H9 (cell line): ENCODE measurements around the gene FXYD2. TPM values are rescaled to one million over a fixed set of nuclear protein-coding genes. Genes with fewer than 3 reads are reported as not detected.

Source experiments
- DNase-seq: peaks from one replicate; pipeline ENCODE4 v3.0.0-alpha.2; 2017
- H2AFZ ChIP-seq: one replicate; pipeline ENCODE4 v1.6.1; 2013; ENCODE audit warnings: mild to moderate bottlenecking, low read length, control low read depth, moderate library complexity
- H2AK5ac ChIP-seq: 2 replicates; pipeline ENCODE4 v1.6.1; 2013; ENCODE audit warnings: low read length, control low read depth, mixed read lengths; ENCODE audit not compliant: insufficient read length
- H2BK120ac ChIP-seq: one replicate; pipeline ENCODE4 v1.6.1; 2013; ENCODE audit warnings: low read depth, mild to moderate bottlenecking, low read length, control low read depth, inconsistent platforms; ENCODE audit not compliant: poor library complexity, severe bottlenecking
- H2BK12ac ChIP-seq: 2 replicates; pipeline ENCODE4 v1.6.1; 2013; ENCODE audit warnings: low read length, control low read depth, mixed read lengths, low read depth; ENCODE audit not compliant: insufficient read length
- H2BK15ac ChIP-seq: 2 replicates; pipeline ENCODE4 v1.6.1; 2013; ENCODE audit warnings: low read depth, low read length, control low read depth
- H2BK20ac ChIP-seq: one replicate; pipeline ENCODE4 v1.6.1; 2013; ENCODE audit warnings: low read depth, mild to moderate bottlenecking, low read length, control low read depth, inconsistent platforms; ENCODE audit not compliant: poor library complexity, severe bottlenecking
- H2BK5ac ChIP-seq: 2 replicates; pipeline ENCODE4 v1.6.1; 2013; ENCODE audit warnings: low read length, control low read depth, mixed read lengths; ENCODE audit not compliant: insufficient read length
- H3K14ac ChIP-seq: 2 replicates; pipeline ENCODE4 v1.6.1; 2013; ENCODE audit warnings: low read length, control low read depth; ENCODE audit not compliant: insufficient read depth
- H3K18ac ChIP-seq: 2 replicates; pipeline ENCODE4 v1.6.1; 2013; ENCODE audit warnings: low read depth, mild to moderate bottlenecking, mixed read lengths, low read length, control low read depth; ENCODE audit not compliant: insufficient read length
- H3K23ac ChIP-seq: 2 replicates; pipeline ENCODE4 v1.6.1; 2013; ENCODE audit warnings: low read length, control low read depth, mixed read lengths, low read depth; ENCODE audit not compliant: insufficient read length
- H3K23me2 ChIP-seq: 2 replicates; pipeline ENCODE4 v1.6.1; 2013; ENCODE audit warnings: low read depth, mild to moderate bottlenecking, mixed read lengths, low read length, control low read depth; ENCODE audit not compliant: insufficient read length, poor library complexity, severe bottlenecking
- H3K27ac ChIP-seq: 2 replicates; pipeline ENCODE4 v1.5.1; 2013; ENCODE audit warnings: low read length, control low read depth, mixed read lengths, low read depth; ENCODE audit not compliant: insufficient read length
- H3K27me3 ChIP-seq: 2 replicates; pipeline ENCODE4 v1.6.1; 2013; ENCODE audit warnings: low read length, control low read depth, inconsistent platforms; ENCODE audit not compliant: insufficient read depth
- H3K4ac ChIP-seq: 2 replicates; pipeline ENCODE4 v1.6.1; 2013; ENCODE audit warnings: low read depth, mild to moderate bottlenecking, control low read depth, inconsistent platforms, low read length, moderate library complexity
- H3K4me1 ChIP-seq: 2 replicates; pipeline ENCODE4 v1.6.1; 2013; ENCODE audit warnings: low read length, control low read depth, inconsistent platforms; ENCODE audit not compliant: insufficient read depth
- H3K4me2 ChIP-seq: 2 replicates; pipeline ENCODE4 v1.6.1; 2013; ENCODE audit warnings: low read length, control low read depth, mixed read lengths; ENCODE audit not compliant: insufficient read length, insufficient read depth
- H3K56ac ChIP-seq: 2 replicates; pipeline ENCODE4 v1.6.1; 2013; ENCODE audit warnings: low read depth, mild to moderate bottlenecking, mixed read lengths, low read length, control low read depth; ENCODE audit not compliant: insufficient read length
- H3K79me1 ChIP-seq: 2 replicates; pipeline ENCODE4 v1.6.1; 2013; ENCODE audit warnings: low read depth, mild to moderate bottlenecking, moderate library complexity, low read length, control low read depth, inconsistent platforms; ENCODE audit not compliant: insufficient read depth, poor library complexity, severe bottlenecking
- H3K79me2 ChIP-seq: 2 replicates; pipeline ENCODE4 v1.6.1; 2013; ENCODE audit warnings: low read length, control low read depth, inconsistent platforms; ENCODE audit not compliant: insufficient read depth
- H3K9ac ChIP-seq: 2 replicates; pipeline ENCODE4 v1.6.1; 2013; ENCODE audit warnings: low read length, control low read depth, mixed read lengths; ENCODE audit not compliant: insufficient read length; ENCODE audit errors: extremely low read depth
- H3K9me3 ChIP-seq: one replicate; pipeline ENCODE4 v1.6.1; 2013; ENCODE audit warnings: low read depth, low read length, inconsistent platforms; ENCODE audit not compliant: control insufficient read depth
- H3T11ph ChIP-seq: one replicate; pipeline ENCODE4 v1.6.1; 2013; ENCODE audit warnings: mild to moderate bottlenecking, low read length, control low read depth, inconsistent platforms
- H4K20me1 ChIP-seq: one replicate; pipeline ENCODE4 v1.6.1; 2013; ENCODE audit not compliant: control insufficient read depth, insufficient read length, insufficient read depth
- H4K5ac ChIP-seq: 2 replicates; pipeline ENCODE4 v1.6.1; 2013; ENCODE audit warnings: low read depth, mild to moderate bottlenecking, mixed read lengths, low read length, control low read depth; ENCODE audit not compliant: insufficient read length
- H4K8ac ChIP-seq: replicated peaks from 2 replicates; pipeline ENCODE4 v1.6.1; 2013; ENCODE audit warnings: low read length, control low read depth, mixed read lengths, low read depth; ENCODE audit not compliant: insufficient read length
- H4K91ac ChIP-seq: 2 replicates; pipeline ENCODE4 v1.6.1; 2013; ENCODE audit warnings: low read depth, mild to moderate bottlenecking, moderate library complexity, mixed read lengths, low read length, control low read depth; ENCODE audit not compliant: insufficient read length
- H3K27ac Mint-ChIP-seq, 3 experiments: 2 replicates in 2 of 3; 3 replicates in 1 of 3; pipeline ENCODE4 v1.8.0; 2020 to 2021; ENCODE audit warnings: mixed read lengths in 3 of 3, mild to moderate bottlenecking in 1 of 3, moderate library complexity in 1 of 3
- H3K27me3 Mint-ChIP-seq: 2 replicates; pipeline ENCODE4 v1.8.0; 2021; ENCODE audit warnings: low read depth, mild to moderate bottlenecking, moderate library complexity, mixed read lengths
- H3K36me3 Mint-ChIP-seq, 3 experiments: 2 replicates in 2 of 3; 3 replicates in 1 of 3; pipeline ENCODE4 v1.8.0; 2020 to 2021; ENCODE audit warnings: low read depth in 3 of 3, mixed read lengths in 3 of 3; ENCODE audit not compliant: insufficient read depth in 1 of 3
- H3K4me1 Mint-ChIP-seq, 2 experiments: 2 replicates each; pipeline ENCODE4 v1.8.0; 2020; ENCODE audit warnings: mixed read lengths in 2 of 2
- H3K4me3 Mint-ChIP-seq, 2 experiments: 2 replicates in 1 of 2; 3 replicates in 1 of 2; pipeline ENCODE4 v1.8.0; 2020 to 2021; ENCODE audit warnings: mild to moderate bottlenecking in 2 of 2, mixed read lengths in 2 of 2, moderate library complexity in 1 of 2
- H3K9me3 Mint-ChIP-seq, 2 experiments: 2 replicates in 1 of 2; 3 replicates in 1 of 2; pipeline ENCODE4 v1.8.0; 2020; ENCODE audit warnings: mild to moderate bottlenecking in 2 of 2, mixed read lengths in 2 of 2, moderate library complexity in 1 of 2
- CTCF ChIP-seq: fragments of 200-600 bp; sonication (generic); conservative IDR thresholded peaks from 3 replicates; pipeline ENCODE4 v1.8.0; 2021; ENCODE audit warnings: antibody characterized with exemption, mild to moderate bottlenecking
- WGBS: extraction: QIAGEN DNeasy Blood & Tissue Kit; methylation state at CpG from one replicate; pipeline ENCODE4 v1.1.7; 2013; ENCODE audit warnings: missing lambda C conversion rate, low lambda C conversion rate, mixed read lengths; ENCODE audit not compliant: insufficient read length; ENCODE audit errors: extremely low coverage; 5-methylcytosine and 5-hydroxymethylcytosine counted together
- total RNA-seq: library from RNA; stranded (reverse); gene quantifications from 2 replicates; pipeline ENCODE4 v1.2.1, GENCODE V29; 2021

FXYD2 gene
- total RNA-seq, 1 experiment from 2014 or later = 0.79 TPM

GRCh38 chr11:117816846-117817367 lies 7.6 kb downstream of the FXYD2 start:
- no peaks in the 10 kb centered on the region for H3K27me3 ChIP-seq
- no peak overlapping the region for H3K4ac ChIP-seq
- H3K27ac ChIP-seq = no peak overlapping the region
- peak overlapping the region; percentile 29 for H3K4me2 ChIP-seq
- Mint-ChIP-seq H3K4me3 (peak overlapping the region; percentile 56 to 64; a peak in 3 of 5 replicates), H3K9me3 (no peaks in the 10 kb centered on the region; a peak in 1 of 5 replicates), H3K36me3 (no peaks in the 10 kb centered on the region), H3K4me1 (peaks cover 61 to 68% of the 10 kb centered on the region in 2 experiments), H3K27ac (peak overlapping the region in 2 of 3 experiments; percentile 46 to 91; a peak in 3 of 7 replicates), H3K27me3 (peaks cover 4% of the 10 kb centered on the region; the same call in 1 of the 2 replicates)
- WGBS = no CpG with 5 or more reads among the region's 5 CpGs
- no peak overlapping the region for H4K8ac ChIP-seq
- H4K20me1 ChIP-seq = no peaks in the 10 kb centered on the region
- no peak overlapping the region for H3K9ac ChIP-seq
- no peaks in the 10 kb centered on the region; the same call in 1 of the 2 replicates for H3K4me1 ChIP-seq
- no peak for DNase-seq
- H3K14ac ChIP-seq = no peak overlapping the region; the same call in 1 of the 2 replicates
- H2AFZ ChIP-seq = no peak overlapping the region
- no peak overlapping the region for H3K23ac ChIP-seq
- H2BK20ac ChIP-seq = no peak overlapping the region
- no peak overlapping the region for H4K5ac ChIP-seq
- peaks cover 3% of the 10 kb centered on the region for H3K23me2 ChIP-seq
- no peaks in the 10 kb centered on the region for H3K9me3 ChIP-seq
- H3T11ph ChIP-seq = no peak overlapping the region
- H4K91ac ChIP-seq = no peak overlapping the region
- no peak overlapping the region for H2BK5ac ChIP-seq
- no peak overlapping the region for H3K56ac ChIP-seq
- no peak overlapping the region for H2BK120ac ChIP-seq
- TF ChIP-seq CTCF = no peak
- no peaks in the 10 kb centered on the region for H3K79me1 ChIP-seq
- H3K18ac ChIP-seq = no peak overlapping the region
- no peak overlapping the region for H2BK12ac ChIP-seq
- no peaks in the 10 kb centered on the region for H3K79me2 ChIP-seq
- H2BK15ac ChIP-seq = no peak overlapping the region
- no peak overlapping the region for H2AK5ac ChIP-seq
